Heart left ventricle (tissue), 16 donors: ENCODE data around the gene MPST. TPM values are rescaled to one million over a fixed set of nuclear protein-coding genes. Genes with fewer than 3 reads are reported as not detected.

Experiments
- ATAC-seq, 4 donors: fragments of 200-7000 bp; cut with Tn5 transposase; one replicate each; pipeline ENCODE4 v1.9.1; 2020 to 2022; ENCODE audit warnings: moderate library complexity in 4 of 4, mild to moderate bottlenecking in 3 of 4, moderate number of reproducible peaks in 1 of 4
- DNase-seq, 5 donors: peaks; one replicate each; pipeline ENCODE4 v3.0.0-alpha.2; 2020
- H3K27ac ChIP-seq, 12 donors: fragments of 200-600 bp; sonication (generic) in 4 of 12; one replicate each; pipeline versions ENCODE4 v1.5.0 to v1.8.0; 2016 to 2022; ENCODE audit warnings: mild to moderate bottlenecking in 2 of 12
- H3K27me3 ChIP-seq, 9 donors: fragments of 200-600 bp; sonication (generic) in 2 of 9; one replicate each; pipeline versions ENCODE4 v1.5.1 to v1.8.0; 2016 to 2022; ENCODE audit warnings: mild to moderate bottlenecking in 3 of 9
- H3K36me3 ChIP-seq, 9 donors: fragments of 200-600 bp; sonication (generic) in 2 of 9; one replicate each; pipeline versions ENCODE4 v1.5.0 to v1.8.0; 2018 to 2022; ENCODE audit warnings: mild to moderate bottlenecking in 2 of 9
- H3K4me1 ChIP-seq, 12 donors: fragments of 200-600 bp; sonication (generic) in 4 of 12; one replicate each; pipeline versions ENCODE4 v1.5.0 to v1.8.0; 2016 to 2022; ENCODE audit warnings: mild to moderate bottlenecking in 3 of 12
- H3K4me3 ChIP-seq, 12 donors: fragments of 200-600 bp; sonication (generic) in 4 of 12; one replicate each; pipeline versions ENCODE4 v1.5.0 to v1.8.0; 2017 to 2022; ENCODE audit warnings: mild to moderate bottlenecking in 9 of 12, moderate library complexity in 4 of 12
- H3K9me3 ChIP-seq, 12 donors: fragments of 200-600 bp; sonication (generic) in 4 of 12; one replicate each; pipeline versions ENCODE4 v1.5.0 to v1.8.0; 2016 to 2022; ENCODE audit warnings: mild to moderate bottlenecking in 1 of 12
- CTCF ChIP-seq, 12 donors: fragments of 200-600 bp; sonication (generic) in 4 of 12; IDR thresholded peaks; one replicate each; pipeline versions ENCODE4 v1.5.0 to v1.8.0; 2018 to 2022; ENCODE audit warnings: antibody characterized with exemption in 12 of 12, mild to moderate bottlenecking in 5 of 12
- POLR2A ChIP-seq, 2 donors: fragments of 450-650 bp; IDR thresholded peaks; one replicate each; pipeline ENCODE4 v1.6.1; 2017; ENCODE audit warnings: antibody characterized with exemption in 2 of 2, mild to moderate bottlenecking in 2 of 2, moderate library complexity in 2 of 2
- WGBS, 4 donors: extraction: QIAGEN DNeasy Blood & Tissue Kit in 2 of 4; methylation state at CpG; one replicate each; pipeline versions ENCODE4 v1.1.5 to v1.1.7; 2013 to 2018; 5-methylcytosine and 5-hydroxymethylcytosine counted together
- intact Hi-C, 10 donors: fragments of 100-400 bp; cut with DNase I; formaldehyde crosslinking; loops; one replicate each; pipeline versions ENCODE4 v1.11.1 to v1.14.2; 2022
- polyA plus RNA-seq, 2 donors: library from polyadenylated mRNA; stranded (reverse); fragments of 200-250 nt; gene quantifications; one replicate each; pipeline ENCODE4 v1.2.3, GENCODE V29; 2013
- total RNA-seq, 9 donors: library from RNA; depleted of rRNA in 2 of 9; stranded (reverse); fragments of >200 nt in 2 of 9; fragmentation: NEBNext Ultra II Directional in 3 of 9; extraction: Animal tissue kit (Norgen Biotek cat#: 25700) in 3 of 9; gene quantifications; one replicate each; pipeline versions ENCODE4 v1.1.0 to v1.2.4, GENCODE V29; 2016 to 2023
- donor health status: ischemic (EF 13 %, LVEDD 7.1; RV severe dilation, severe dysfunction).
- donor health status: healthy with polysubstance abuse.
- donor health status: DM: no; HTN: yes; CAD: no.
- donor health status: DM: no; HTN: no; CAD: no.
- donor health status: ischemic (EF 25% LVEDD 6.9; RV normal size, moderate dysfunction).
- donor health status: ischemic (EF 25% LVEDD 5.7; RV mildly dilated, moderate dysfunction).
- donor health status: healthy.
- donor health status: DM: yes; HTN: yes; CAD: no.
- donor health status: ischemic (EF 35%, LVEDD 5.7; RV mildly dilated, moderate dysfunction).
- donor health status: nonischemic (EF 11% LVEDD 7.7; RV severe dilation, severe dysfunction).
- donor health status: DM: yes; HTN: yes; CAD: no.
- donor health status: PGD.
- donor health status: ischemic (EF 29% LVEDD 5.4; RV normal size, mild dysfunction).
- donor health status: nonischemic (EF 23%, LVEDD 6.1; RV moderate dilation, normal function).

The MPST gene
- total and polyA plus RNA-seq, 11 donors: 27.5 to 157 (median 59.9) TPM

- H3K4me1 ChIP-seq: no peaks in the 10 kb centered on the region
- no peak for DNase-seq
- peaks cover 0 to 14% (median 0%) of the 10 kb centered on the region in 9 donors for H3K27me3 ChIP-seq
- no peaks in the 10 kb centered on the region for H3K9me3 ChIP-seq
- intact Hi-C loops: no loop called here
- peak in 2 of 4 donors; percentile 35 to 45 for ATAC-seq
- no peak overlapping the region for H3K4me3 ChIP-seq
- H3K27ac ChIP-seq: no peak overlapping the region
- WGBS, 4 donors: 60 to 72% (median 70%) methylated on average over 18 of the region's 18 CpGs
- peaks cover 0 to 27% (median 20%) of the 10 kb centered on the region in 9 donors for H3K36me3 ChIP-seq
- no peak for TF ChIP-seq CTCF (IDR thresholded peaks at IDR 0.05)
- TF ChIP-seq POLR2A (IDR thresholded peaks at IDR 0.05): no peak
Measured at GRCh38 chr22:37032535-37033460, 13.3 kb downstream of the MPST start.

GRCh38 chr22:37033605-37034430 lies 14.3 kb downstream of the MPST start:
- no peak for TF ChIP-seq POLR2A (IDR thresholded peaks at IDR 0.05)
- TF ChIP-seq CTCF (IDR thresholded peaks at IDR 0.05): no peak
- no peak overlapping the region for H3K27ac ChIP-seq
- intact Hi-C loops: no loop called here
- 84 to 91% (median 87%) methylated on average over 23 of the region's 23 CpGs for WGBS, 4 donors
- H3K36me3 ChIP-seq: peaks cover 0 to 20% (median 14%) of the 10 kb centered on the region in 9 donors
- DNase-seq: no peak
- no peak for ATAC-seq
- H3K4me1 ChIP-seq: no peaks in the 10 kb centered on the region
- H3K4me3 ChIP-seq: no peak overlapping the region
- peaks cover 0 to 17% (median 3%) of the 10 kb centered on the region in 9 donors for H3K27me3 ChIP-seq
- no peaks in the 10 kb centered on the region for H3K9me3 ChIP-seq

GRCh38 chr22:37036655-37037377 lies 17.3 kb downstream of the MPST start:
- no peak for DNase-seq

More at GRCh38 chr22:37036655-37037377, 17.3 kb downstream of the MPST start:
- H3K27ac ChIP-seq: no peak overlapping the region
- ATAC-seq: no peak
- H3K4me1 ChIP-seq: peaks cover 0 to 3% (median 0%) of the 10 kb centered on the region in 12 donors
- intact Hi-C loops: no loop called here
- H3K36me3 ChIP-seq: no peaks in the 10 kb centered on the region
- peaks cover 0 to 18% (median 3%) of the 10 kb centered on the region in 9 donors for H3K27me3 ChIP-seq
- no peak overlapping the region for H3K4me3 ChIP-seq
- TF ChIP-seq CTCF (IDR thresholded peaks at IDR 0.05) (no peak), POLR2A (IDR thresholded peaks at IDR 0.05) (no peak)
- 78 to 92% (median 84%) methylated on average over 11 of the region's 11 CpGs for WGBS, 4 donors
- H3K9me3 ChIP-seq: no peaks in the 10 kb centered on the region
